ENCODE measurements around the gene SULT4A1. TPM values are rescaled to one million over a fixed set of nuclear protein-coding genes. Genes with fewer than 3 reads are reported as not detected.

Gene SULT4A1
- total RNA-seq, 1 experiment from 2014 or later: 12.6 TPM

- ChIA-PET POLR2A (interaction anchor here (0.7 kb wide), 1 partner anchor 37 kb away, joined by 3 read pairs; no protein-coding TSS in a partner anchor), CTCF (interaction anchor here (0.7 to 1.7 kb wide), 26 partner anchors 9 to 393 kb away, joined by 3 to 13 read pairs (median 4); partner anchors contain the start of gene EFCAB6)
- ATAC-seq (peak; percentile 34), DNase-seq (ENCODE audit: low spot score) (no peak)
- H3K4me3 Mint-ChIP-seq: no peak overlapping the region
- H3K9me3 Mint-ChIP-seq: peaks cover 13% of the 10 kb centered on the region
- H3K27ac Mint-ChIP-seq: no peak overlapping the region
- H3K27me3 Mint-ChIP-seq (ENCODE audit: low read depth): peaks cover 3% of the 10 kb centered on the region
- no peaks in the 10 kb centered on the region for H3K36me3 Mint-ChIP-seq
- peaks cover 6% of the 10 kb centered on the region for H3K4me1 Mint-ChIP-seq
- no peak for TF ChIP-seq ESRRA (CRISPR knock-in tag; IDR thresholded peaks at IDR 0.05; ENCODE audit: borderline replicate concordance)
- TF ChIP-seq MXD4 (CRISPR knock-in tag; IDR thresholded peaks at IDR 0.05; ENCODE audit: borderline replicate concordance): no peak
- no peak for TF ChIP-seq HMGA2 (CRISPR knock-in tag; IDR thresholded peaks at IDR 0.05)
- no peak for TF ChIP-seq MAX (CRISPR knock-in tag; IDR thresholded peaks at IDR 0.05)
- TF ChIP-seq NFATC4 (CRISPR knock-in tag; IDR thresholded peaks at IDR 0.05): no peak
- TF ChIP-seq, protein P1, sequence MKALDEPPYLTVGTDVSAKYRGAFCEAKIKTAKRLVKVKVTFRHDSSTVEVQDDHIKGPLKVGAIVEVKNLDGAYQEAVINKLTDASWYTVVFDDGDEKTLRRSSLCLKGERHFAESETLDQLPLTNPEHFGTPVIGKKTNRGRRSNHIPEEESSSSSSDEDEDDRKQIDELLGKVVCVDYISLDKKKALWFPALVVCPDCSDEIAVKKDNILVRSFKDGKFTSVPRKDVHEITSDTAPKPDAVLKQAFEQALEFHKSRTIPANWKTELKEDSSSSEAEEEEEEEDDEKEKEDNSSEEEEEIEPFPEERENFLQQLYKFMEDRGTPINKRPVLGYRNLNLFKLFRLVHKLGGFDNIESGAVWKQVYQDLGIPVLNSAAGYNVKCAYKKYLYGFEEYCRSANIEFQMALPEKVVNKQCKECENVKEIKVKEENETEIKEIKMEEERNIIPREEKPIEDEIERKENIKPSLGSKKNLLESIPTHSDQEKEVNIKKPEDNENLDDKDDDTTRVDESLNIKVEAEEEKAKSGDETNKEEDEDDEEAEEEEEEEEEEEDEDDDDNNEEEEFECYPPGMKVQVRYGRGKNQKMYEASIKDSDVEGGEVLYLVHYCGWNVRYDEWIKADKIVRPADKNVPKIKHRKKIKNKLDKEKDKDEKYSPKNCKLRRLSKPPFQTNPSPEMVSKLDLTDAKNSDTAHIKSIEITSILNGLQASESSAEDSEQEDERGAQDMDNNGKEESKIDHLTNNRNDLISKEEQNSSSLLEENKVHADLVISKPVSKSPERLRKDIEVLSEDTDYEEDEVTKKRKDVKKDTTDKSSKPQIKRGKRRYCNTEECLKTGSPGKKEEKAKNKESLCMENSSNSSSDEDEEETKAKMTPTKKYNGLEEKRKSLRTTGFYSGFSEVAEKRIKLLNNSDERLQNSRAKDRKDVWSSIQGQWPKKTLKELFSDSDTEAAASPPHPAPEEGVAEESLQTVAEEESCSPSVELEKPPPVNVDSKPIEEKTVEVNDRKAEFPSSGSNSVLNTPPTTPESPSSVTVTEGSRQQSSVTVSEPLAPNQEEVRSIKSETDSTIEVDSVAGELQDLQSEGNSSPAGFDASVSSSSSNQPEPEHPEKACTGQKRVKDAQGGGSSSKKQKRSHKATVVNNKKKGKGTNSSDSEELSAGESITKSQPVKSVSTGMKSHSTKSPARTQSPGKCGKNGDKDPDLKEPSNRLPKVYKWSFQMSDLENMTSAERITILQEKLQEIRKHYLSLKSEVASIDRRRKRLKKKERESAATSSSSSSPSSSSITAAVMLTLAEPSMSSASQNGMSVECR (CRISPR knock-in tag; IDR thresholded peaks at IDR 0.05; ENCODE audit: borderline replicate concordance): no peak
- no peak for TF ChIP-seq CREB1 (CRISPR knock-in tag; IDR thresholded peaks at IDR 0.05)
- TF ChIP-seq NFYB (CRISPR knock-in tag; conservative IDR thresholded peaks at IDR 0.05; ENCODE audit: low read depth): no peak
- TF ChIP-seq, protein P2, sequence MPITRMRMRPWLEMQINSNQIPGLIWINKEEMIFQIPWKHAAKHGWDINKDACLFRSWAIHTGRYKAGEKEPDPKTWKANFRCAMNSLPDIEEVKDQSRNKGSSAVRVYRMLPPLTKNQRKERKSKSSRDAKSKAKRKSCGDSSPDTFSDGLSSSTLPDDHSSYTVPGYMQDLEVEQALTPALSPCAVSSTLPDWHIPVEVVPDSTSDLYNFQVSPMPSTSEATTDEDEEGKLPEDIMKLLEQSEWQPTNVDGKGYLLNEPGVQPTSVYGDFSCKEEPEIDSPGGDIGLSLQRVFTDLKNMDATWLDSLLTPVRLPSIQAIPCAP (CRISPR knock-in tag; IDR thresholded peaks at IDR 0.05): no peak
- TF ChIP-seq NR1H2 (CRISPR knock-in tag; IDR thresholded peaks at IDR 0.05): no peak
- TF ChIP-seq SMAD3 (CRISPR knock-in tag; IDR thresholded peaks at IDR 0.05; ENCODE audit: borderline replicate concordance): no peak
- TF ChIP-seq, protein P3, sequence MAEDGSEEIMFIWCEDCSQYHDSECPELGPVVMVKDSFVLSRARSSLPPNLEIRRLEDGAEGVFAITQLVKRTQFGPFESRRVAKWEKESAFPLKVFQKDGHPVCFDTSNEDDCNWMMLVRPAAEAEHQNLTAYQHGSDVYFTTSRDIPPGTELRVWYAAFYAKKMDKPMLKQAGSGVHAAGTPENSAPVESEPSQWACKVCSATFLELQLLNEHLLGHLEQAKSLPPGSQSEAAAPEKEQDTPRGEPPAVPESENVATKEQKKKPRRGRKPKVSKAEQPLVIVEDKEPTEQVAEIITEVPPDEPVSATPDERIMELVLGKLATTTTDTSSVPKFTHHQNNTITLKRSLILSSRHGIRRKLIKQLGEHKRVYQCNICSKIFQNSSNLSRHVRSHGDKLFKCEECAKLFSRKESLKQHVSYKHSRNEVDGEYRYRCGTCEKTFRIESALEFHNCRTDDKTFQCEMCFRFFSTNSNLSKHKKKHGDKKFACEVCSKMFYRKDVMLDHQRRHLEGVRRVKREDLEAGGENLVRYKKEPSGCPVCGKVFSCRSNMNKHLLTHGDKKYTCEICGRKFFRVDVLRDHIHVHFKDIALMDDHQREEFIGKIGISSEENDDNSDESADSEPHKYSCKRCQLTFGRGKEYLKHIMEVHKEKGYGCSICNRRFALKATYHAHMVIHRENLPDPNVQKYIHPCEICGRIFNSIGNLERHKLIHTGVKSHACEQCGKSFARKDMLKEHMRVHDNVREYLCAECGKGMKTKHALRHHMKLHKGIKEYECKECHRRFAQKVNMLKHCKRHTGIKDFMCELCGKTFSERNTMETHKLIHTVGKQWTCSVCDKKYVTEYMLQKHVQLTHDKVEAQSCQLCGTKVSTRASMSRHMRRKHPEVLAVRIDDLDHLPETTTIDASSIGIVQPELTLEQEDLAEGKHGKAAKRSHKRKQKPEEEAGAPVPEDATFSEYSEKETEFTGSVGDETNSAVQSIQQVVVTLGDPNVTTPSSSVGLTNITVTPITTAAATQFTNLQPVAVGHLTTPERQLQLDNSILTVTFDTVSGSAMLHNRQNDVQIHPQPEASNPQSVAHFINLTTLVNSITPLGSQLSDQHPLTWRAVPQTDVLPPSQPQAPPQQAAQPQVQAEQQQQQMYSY (CRISPR knock-in tag; IDR thresholded peaks at IDR 0.05): no peak
- no peak for TF ChIP-seq FOXP4 (CRISPR knock-in tag; IDR thresholded peaks at IDR 0.05)
- no peak for TF ChIP-seq PRRX2 (CRISPR knock-in tag; IDR thresholded peaks at IDR 0.05)
Measured at GRCh38 chr22:43796567-43796966, 65.7 kb downstream of the SULT4A1 start.

GRCh38 chr22:43795320-43795719, 67.0 kb downstream of the SULT4A1 start:
- ChIA-PET POLR2A (no interaction called here), CTCF (no interaction called here)
- Mint-ChIP-seq H3K36me3 (no peaks in the 10 kb centered on the region), H3K9me3 (peaks cover under 1% of the 10 kb centered on the region), H3K4me1 (peaks cover 6% of the 10 kb centered on the region), H3K4me3 (no peak overlapping the region), H3K27me3 (ENCODE audit: low read depth) (peaks cover under 1% of the 10 kb centered on the region), H3K27ac (no peak overlapping the region)
- TF ChIP-seq TP53 (CRISPR knock-in tag; IDR thresholded peaks at IDR 0.05): no peak
- DNase-seq (ENCODE audit: low spot score): no peak
- no peak for ATAC-seq

Data from WTC11 (cell line).